NCI-H82 treated with DMSO at 0.1 percent for 48 hours (cell line): Measurements from ENCODE around the gene USP53.
A peak's percentile ranks its signal among the peaks of the same experiment; 100 is the strongest.
"Not testable (repeated sequence)": the region's sequence is repeated elsewhere in the genome, so short reads cannot be mapped to it uniquely, and the experiment has no call there.

ENCODE experiments used
- DNase-seq: peaks from one replicate; lab custom pipeline; 2025; ENCODE audit not compliant: unreplicated experiment; lab: John Stamatoyannopoulos, UW

Gene USP53

GRCh38 chr4:119212234-119212963 is at the start of gene USP53:
Gene USP53, plus strand, starts transcription at chr4:119212713. Its CDS starts 27,047 bp downstream, at chr4:119239760.
- peak; percentile 85 for DNase-seq

GRCh38 chr4:119165767-119166166 is 46.7 kb upstream of the USP53 start:
- no peak for DNase-seq

GRCh38 chr4:119170195-119170594 is 42.3 kb upstream of the USP53 start:
- DNase-seq, result no peak

- no peak for DNase-seq
Measured at GRCh38 chr4:119172223-119172622, 40.3 kb upstream of the USP53 start.

- not testable (repeated sequence) for DNase-seq
Measured at GRCh38 chr4:119173729-119174361, 38.7 kb upstream of the USP53 start.

- no peak for DNase-seq
Measured at GRCh38 chr4:119179011-119179410, 33.5 kb upstream of the USP53 start.

- no peak for DNase-seq
Measured at GRCh38 chr4:119184128-119184527, 28.4 kb upstream of the USP53 start.

- DNase-seq, result no peak
Measured at GRCh38 chr4:119189638-119190037, 22.9 kb upstream of the USP53 start.

GRCh38 chr4:119190354-119190753 is 22.2 kb upstream of the USP53 start:
- DNase-seq, result no peak

GRCh38 chr4:119191505-119191904 is 21.0 kb upstream of the USP53 start:
- no peak for DNase-seq

- no peak for DNase-seq
Measured at GRCh38 chr4:119197772-119198212, 14.7 kb upstream of the USP53 start.

- no peak for DNase-seq
Measured at GRCh38 chr4:119204916-119205315, 7.6 kb upstream of the USP53 start.

GRCh38 chr4:119205690-119206089 is 6.8 kb upstream of the USP53 start:
- no peak for DNase-seq

GRCh38 chr4:119206178-119206577 is 6.3 kb upstream of the USP53 start:
- peak; percentile 72 for DNase-seq

- no peak for DNase-seq
Measured at GRCh38 chr4:119207051-119207450, 5.5 kb upstream of the USP53 start.

- DNase-seq, result no peak
Measured at GRCh38 chr4:119209077-119209476, 3.4 kb upstream of the USP53 start.

GRCh38 chr4:119209586-119209985 is 2.9 kb upstream of the USP53 start:
- DNase-seq, result no peak

- DNase-seq, result no peak
Measured at GRCh38 chr4:119210775-119211174, 1.7 kb upstream of the USP53 start.

- no peak for DNase-seq
Measured at GRCh38 chr4:119211867-119212233, 663 bp upstream of the USP53 start.

- peak; percentile 46 for DNase-seq
Measured at GRCh38 chr4:119212964-119213606, 572 bp downstream of the USP53 start.

- no peak for DNase-seq
Measured at GRCh38 chr4:119218093-119218492, 5.6 kb downstream of the USP53 start.

- DNase-seq, result no peak
Measured at GRCh38 chr4:119221412-119221811, 8.9 kb downstream of the USP53 start.
